T1000 (cell line): ENCODE data around the gene ARHGEF25.
"Not testable (repeated sequence)": the region's sequence is repeated elsewhere in the genome, so short reads cannot be mapped to it uniquely, and the experiment has no call there.

Experiments used
- DNase-seq: peaks from one replicate; lab custom pipeline; 2025; ENCODE audit warnings: mixed read lengths; lab: John Stamatoyannopoulos, UW

Gene ARHGEF25

GRCh38 chr12:57638096-57638495, 26.9 kb downstream of the ARHGEF25 start:
- no peak for DNase-seq

GRCh38 chr12:57640175-57641042, 29.2 kb downstream of the ARHGEF25 start:
- no peak for DNase-seq

DNA sequence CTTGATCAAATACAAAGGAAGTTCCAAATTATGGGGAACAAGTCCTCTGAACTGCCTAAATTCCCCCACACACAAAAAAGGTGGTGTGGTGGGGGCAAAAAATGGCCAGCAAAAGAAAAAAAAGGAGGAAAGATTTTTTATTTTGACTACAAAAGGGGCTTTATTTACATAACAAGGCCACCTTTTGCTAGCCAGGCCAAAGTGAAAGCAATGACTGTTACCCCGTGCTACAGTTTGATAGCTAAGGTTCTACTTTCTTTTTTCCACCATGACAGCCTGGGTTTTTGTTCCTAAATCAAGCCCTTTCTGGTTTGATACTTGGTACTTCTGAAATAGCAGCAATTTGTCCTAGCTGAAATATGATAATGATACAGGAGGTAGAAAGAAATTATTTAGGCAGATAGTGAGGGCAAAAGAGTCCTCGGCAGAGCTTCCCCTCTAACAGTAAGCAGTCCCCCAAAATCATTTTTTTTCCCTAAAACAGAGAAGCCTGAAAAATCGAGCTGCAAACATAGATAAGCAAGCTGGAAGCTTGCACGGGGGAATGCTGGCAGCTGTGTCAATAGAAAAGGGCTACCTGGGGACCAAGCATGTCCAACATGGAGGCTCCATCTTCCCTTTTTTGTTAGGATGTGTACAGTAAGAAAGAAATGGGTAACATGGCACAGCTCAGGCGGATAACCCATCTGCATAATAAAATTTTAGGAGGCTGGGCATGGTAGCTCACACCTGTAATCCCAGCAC, 30.6 kb downstream of the ARHGEF25 start:
- DNase-seq: no peak

DNA sequence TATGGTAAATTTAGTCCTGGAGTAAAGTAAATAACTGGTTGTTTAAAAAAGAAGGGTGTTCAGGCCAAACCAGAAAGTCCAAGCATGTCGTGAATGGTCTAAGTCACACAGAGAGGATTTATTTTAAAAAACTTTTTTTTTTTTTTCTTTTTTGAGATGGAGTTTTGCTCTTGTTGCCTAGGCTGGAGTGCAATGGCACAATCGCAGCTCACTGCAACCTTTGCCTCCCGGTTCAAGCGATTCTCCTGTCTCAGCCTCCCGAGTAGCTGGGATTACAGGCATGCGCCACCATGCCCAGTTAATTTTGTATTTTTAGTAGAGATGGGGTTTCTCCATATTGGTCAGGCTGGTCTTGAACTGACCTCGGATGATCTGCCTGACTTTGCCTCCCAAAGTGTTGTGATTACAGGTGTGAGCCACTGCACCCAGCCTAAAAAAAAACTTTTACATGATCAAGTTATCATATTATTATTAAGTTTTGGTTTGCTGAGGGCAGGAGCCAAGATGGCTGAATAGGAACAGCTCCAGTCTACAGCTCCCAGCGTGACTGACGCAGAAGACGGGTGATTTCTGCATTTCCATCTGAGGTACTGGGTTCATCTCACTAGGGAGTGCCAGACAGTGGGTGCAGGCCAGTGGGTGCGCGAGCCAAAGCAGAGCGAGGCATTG, 34.9 kb downstream of the ARHGEF25 start:
- DNase-seq: not testable (repeated sequence)

GRCh38 chr12:57646659-57647049, 35.4 kb downstream of the ARHGEF25 start:
- not testable (repeated sequence) for DNase-seq

DNA sequence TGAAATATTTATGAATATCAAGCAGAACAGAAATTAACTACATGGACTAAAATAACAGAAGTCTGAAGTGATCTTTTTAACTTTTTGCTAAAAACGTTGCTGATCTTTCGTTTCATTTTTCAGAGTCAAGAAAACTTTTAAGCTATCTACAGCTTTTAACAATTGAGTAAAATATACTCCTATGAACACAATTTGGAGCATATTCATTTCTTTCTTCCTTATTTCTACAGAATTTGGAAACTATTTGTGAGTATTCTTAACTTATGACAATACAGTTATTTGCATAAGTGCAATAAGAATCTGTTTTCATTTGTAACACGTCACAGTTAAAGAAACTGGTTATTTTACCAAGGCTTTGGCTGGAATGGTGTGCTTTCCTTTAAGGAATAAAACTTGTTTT, 42.8 kb downstream of the ARHGEF25 start:
- no peak for DNase-seq

- DNase-seq: no peak
Measured at GRCh38 chr12:57655541-57656240, 44.5 kb downstream of the ARHGEF25 start.

DNA sequence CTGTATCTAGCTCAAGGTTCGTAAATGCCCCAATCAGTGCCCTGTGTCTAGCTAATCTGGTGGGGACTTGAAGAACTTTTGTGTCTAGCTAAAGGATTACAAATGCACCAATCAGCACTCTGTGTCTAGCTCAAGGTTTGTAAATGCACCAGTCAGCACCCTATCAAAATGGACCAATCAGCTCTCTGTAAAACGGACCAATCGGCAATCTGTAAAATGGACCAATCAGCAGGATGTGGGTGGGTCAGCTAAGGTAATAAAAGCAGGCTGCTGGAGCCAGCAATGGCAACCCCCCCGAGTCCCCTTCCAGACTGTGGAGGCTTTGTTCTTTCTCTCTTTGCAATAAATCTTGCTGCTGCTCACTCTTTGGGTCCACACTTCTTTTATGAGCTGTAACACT, 45.2 kb downstream of the ARHGEF25 start:
- not testable (repeated sequence) for DNase-seq

DNA sequence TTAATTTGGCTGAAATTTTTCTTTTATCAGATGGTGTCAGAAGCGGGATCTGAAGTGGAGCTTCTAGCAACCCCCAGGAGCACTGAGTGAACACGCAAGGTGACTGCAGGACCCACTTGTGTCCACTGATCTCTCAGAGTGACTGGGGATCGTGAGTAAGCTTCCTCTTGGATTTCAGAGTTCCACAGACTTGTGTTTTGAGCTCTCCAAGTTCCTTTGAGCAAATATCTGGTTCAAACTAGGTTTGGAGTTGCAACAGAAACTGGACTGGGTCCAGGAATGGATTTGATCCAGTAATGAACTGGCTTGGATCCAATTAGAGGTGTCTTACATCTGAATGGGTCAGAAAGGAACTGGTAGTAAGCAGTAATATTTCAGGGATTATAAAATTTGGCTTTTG, 46.5 kb downstream of the ARHGEF25 start:
- no peak for DNase-seq

DNA sequence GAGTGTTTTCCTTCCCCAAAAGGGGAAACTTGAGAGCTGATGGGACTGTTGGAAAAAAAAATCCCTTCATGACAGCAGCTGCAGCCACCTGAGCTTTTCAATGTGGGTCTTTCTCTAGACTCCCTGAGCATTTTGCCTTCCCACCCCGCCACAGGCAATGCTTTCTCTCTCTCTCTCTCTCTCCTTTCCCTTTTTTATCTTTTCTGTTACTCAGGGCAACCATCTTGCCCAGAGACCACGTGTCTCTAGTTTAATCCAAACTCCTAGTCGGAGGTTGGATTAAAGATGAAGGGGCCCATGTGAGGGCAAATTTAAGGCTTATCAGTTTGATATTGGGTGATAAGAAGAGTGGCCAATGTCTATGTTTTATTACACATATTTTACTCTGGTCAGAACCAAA, 47.7 kb downstream of the ARHGEF25 start:
- no peak for DNase-seq

DNA sequence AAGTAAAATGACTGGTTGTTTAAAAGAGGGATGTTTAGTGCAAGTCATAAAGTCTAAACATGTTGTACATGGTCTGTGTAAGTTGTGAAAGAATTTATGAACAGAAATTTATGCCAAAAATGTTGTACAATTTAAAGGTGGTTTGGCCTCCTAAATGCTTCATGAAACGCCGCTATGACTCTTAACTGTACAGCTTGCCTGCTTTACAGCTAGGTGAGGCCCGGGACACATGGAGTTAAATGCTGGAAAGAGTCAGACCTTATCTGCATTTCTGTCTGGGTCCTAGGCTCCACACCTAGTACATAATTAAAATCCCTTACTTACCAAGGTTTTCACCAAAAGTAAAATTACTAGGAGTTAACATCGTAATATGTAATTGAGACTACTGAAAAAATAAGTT, 50.1 kb downstream of the ARHGEF25 start:
- no peak for DNase-seq

DNA sequence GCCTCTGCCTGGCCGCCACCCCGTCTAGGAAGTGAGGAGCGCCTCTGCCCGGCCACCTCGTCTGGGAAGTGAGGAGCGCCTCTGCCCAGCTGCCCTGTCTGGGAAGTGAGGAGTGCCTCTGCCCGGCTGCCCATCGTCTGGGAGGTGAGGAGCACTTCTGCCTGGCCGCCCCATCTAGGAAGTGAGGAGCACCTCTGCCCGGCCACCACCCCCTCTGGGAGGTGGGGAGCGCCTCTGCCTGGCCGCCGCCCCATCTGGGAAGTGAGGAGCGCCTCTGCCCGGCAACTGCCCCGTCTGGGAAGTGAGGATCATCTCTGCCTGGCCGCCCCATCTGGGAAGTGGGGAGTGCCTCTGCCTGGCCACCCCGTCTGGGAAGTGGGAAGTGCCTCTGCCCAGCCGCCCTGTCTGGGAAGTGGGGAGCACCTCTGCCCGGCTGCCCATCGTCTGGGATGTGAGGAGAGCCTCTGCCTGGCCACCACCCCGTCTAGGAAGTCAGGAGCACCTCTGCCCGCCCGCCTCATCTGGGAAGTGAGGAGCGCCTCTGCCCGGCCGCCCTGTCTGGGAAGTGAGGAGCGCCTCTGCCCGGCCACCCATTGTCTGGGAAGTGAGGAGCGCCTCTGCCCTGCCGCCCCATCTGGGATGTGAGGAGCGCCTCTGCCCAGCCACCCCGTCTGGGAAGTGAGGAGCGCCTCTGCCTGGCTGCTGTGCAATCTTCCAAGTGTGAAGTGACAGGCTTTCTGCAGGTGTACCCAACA, 54.0 kb downstream of the ARHGEF25 start:
- not testable (repeated sequence) for DNase-seq
